ENCODE measurements around the gene SCN8A.
"Not testable (repeated sequence)": the region's sequence is repeated elsewhere in the genome, so short reads cannot be mapped to it uniquely, and the experiment has no call there.

Gene SCN8A

DNA sequence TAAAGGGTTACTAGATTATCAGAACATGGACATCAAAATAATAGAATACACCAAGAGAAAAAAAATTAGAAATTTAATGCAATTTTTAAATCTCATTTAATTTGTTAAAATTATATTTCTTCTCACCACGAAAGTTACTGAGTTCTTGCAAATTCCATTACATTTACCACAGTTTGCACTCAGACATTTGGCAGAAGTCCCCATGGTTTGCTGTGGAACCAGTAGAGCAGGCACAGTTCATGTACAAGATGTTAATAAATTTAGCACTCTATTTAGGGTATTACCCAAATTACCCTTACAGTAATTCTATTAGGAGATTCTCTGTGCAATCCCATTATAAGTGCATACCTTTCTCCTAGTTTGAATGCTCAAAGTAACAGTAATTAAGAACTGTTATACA lies 9.7 kb downstream of the SCN8A start:
- no peak for DNase-seq
- Mint-ChIP-seq H3K27me3 (peaks cover 31% of the 10 kb centered on the region), H3K4me3 (no peak overlapping the region), H3K4me1 (ENCODE audit: low read depth) (no peaks in the 10 kb centered on the region), H3K27ac (no peak overlapping the region), H3K9me3 (no peaks in the 10 kb centered on the region), H3K36me3 (ENCODE audit: low read depth) (no peaks in the 10 kb centered on the region)

DNA sequence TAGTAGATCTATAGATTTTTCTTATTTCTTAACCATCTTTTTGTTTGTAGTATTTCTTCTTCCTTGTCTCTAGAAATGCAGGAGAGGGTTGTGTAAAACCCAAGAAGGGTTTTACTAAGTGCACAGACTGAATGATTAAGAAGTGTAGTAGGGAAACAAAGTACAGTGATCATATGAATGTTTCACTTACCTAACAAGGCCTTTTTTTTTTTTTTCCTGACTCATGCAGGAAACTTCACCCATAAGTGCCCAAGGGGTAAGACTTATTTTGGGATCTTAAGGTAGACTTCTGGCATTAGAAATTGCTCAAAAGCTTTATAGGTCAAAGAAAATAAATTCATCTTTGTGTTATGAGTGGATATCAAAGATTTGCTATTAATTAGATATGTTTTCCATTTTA lies 10.2 kb downstream of the SCN8A start:
- H3K27ac Mint-ChIP-seq: no peak overlapping the region
- no peaks in the 10 kb centered on the region for H3K4me1 Mint-ChIP-seq (ENCODE audit: low read depth)
- DNase-seq: no peak
- no peaks in the 10 kb centered on the region for H3K36me3 Mint-ChIP-seq (ENCODE audit: low read depth)
- H3K27me3 Mint-ChIP-seq: peaks cover 29% of the 10 kb centered on the region
- H3K9me3 Mint-ChIP-seq: no peaks in the 10 kb centered on the region
- H3K4me3 Mint-ChIP-seq: no peak overlapping the region

DNA sequence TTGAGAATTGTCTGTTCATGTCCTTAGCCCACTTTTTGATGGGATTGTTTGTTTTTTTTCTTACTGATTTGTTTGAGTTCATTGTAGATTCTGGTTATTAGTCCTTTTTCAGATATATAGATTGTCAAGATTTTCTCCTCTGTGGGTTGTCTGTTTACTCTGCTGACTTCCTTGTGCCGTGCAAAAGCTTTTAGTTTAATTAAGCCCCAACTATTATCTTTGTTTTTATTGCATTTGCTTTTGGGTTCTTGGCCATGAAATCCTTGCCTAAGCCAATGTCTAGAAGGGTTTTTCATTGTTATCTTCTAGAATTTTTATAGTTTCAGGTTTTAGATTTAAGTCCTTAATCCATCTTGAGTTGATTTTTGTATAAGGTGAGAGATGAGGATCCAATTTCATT lies 14.9 kb downstream of the SCN8A start:
- Mint-ChIP-seq H3K4me1 (ENCODE audit: low read depth) (peaks cover 13% of the 10 kb centered on the region), H3K27me3 (peaks cover 15% of the 10 kb centered on the region)
- H3K27ac Mint-ChIP-seq; H3K9me3 Mint-ChIP-seq; H3K36me3 Mint-ChIP-seq (ENCODE audit: low read depth); DNase-seq; H3K4me3 Mint-ChIP-seq: not testable (repeated sequence)

DNA sequence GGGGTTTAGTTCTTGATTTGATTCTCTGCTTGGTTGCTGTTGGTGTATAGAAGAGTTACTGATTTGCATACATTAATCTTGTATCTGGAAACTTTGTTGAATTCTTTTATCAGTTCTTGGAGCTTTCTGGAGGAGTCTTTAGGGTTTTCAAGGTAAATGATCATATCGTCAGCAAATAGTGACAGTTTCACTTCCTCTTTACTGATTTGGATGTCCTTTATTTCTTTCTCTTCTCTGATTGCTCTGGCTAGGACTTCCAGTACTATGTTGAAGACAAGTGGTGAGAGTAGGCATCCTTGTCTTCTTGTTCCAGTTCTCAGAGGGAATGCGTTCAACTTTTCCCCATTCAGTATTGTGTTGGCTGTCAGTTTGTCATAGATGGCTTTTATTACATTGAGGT lies 16.2 kb downstream of the SCN8A start:
- not testable (repeated sequence) for H3K36me3 Mint-ChIP-seq (ENCODE audit: low read depth); H3K27ac Mint-ChIP-seq; H3K9me3 Mint-ChIP-seq; H3K4me3 Mint-ChIP-seq; DNase-seq
- peaks cover 13% of the 10 kb centered on the region for H3K27me3 Mint-ChIP-seq
- H3K4me1 Mint-ChIP-seq (ENCODE audit: low read depth): peaks cover 13% of the 10 kb centered on the region

DNA sequence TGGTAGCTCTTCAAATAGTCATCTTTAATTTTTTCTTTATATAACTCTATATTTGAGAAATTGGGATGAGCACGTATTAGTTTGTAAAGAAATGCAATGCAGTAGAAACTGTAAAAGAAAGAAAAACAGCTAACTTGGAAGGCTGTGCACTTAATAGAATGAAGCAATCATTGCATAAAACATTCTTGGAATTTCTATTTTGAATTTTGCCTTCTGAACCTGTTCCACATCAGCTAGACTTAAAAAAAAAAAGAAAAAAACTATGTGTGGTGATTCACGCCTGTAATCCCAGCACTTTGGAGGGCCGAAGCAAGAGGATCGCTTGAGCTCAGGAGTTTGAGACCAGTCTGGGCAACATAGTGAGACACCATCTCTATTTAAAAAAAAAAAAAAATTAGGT lies 29.4 kb downstream of the SCN8A start:
- Mint-ChIP-seq H3K4me3 (no peak overlapping the region), H3K9me3 (peaks cover 2% of the 10 kb centered on the region), H3K27me3 (peaks cover 15% of the 10 kb centered on the region), H3K36me3 (ENCODE audit: low read depth) (no peaks in the 10 kb centered on the region), H3K27ac (no peak overlapping the region), H3K4me1 (ENCODE audit: low read depth) (no peaks in the 10 kb centered on the region)
- DNase-seq: no peak

DNA sequence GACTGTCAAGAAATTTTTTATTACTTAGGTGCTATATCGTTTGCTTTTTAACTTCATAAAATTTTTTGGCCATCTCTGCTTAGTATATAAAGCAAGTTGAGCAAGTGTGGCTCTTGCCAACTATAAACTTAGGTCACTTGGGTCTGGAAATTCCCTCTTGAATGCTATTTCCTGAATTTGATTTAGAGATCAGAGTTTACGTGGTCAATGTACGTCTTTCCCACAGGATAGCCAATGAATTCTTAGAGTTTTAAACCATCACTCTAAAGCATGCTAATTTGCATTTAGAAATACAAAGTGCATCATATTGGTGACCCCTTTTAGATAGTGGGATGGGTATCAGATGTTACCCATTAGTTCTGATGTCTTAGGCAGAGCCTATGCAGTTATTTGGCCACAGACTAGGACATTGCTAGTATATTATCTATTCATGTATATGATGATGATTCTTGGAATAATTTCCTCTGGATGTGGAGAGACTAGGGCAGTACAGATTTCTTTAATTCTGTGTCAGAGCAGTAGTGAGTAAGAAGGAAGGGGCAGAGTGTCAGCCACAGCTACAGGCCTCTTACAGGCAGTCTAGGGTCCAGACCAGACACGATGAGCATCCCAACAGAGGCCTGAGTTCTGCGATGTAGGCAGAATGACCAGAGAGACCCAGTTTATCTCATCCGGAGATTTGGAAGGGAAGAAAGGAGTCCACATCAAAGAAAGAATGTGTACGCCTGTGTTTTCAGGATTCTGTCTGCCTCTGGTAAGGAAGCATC lies 30.3 kb downstream of the SCN8A start:
- Mint-ChIP-seq H3K27me3 (peaks cover 22% of the 10 kb centered on the region), H3K4me3 (no peak overlapping the region), H3K4me1 (ENCODE audit: low read depth) (no peaks in the 10 kb centered on the region), H3K9me3 (peaks cover 2% of the 10 kb centered on the region), H3K36me3 (ENCODE audit: low read depth) (no peaks in the 10 kb centered on the region), H3K27ac (no peak overlapping the region)
- no peak for DNase-seq

- Mint-ChIP-seq H3K4me1 (ENCODE audit: low read depth) (no peaks in the 10 kb centered on the region), H3K27ac (no peak overlapping the region), H3K27me3 (peaks cover 17% of the 10 kb centered on the region), H3K9me3 (no peaks in the 10 kb centered on the region), H3K36me3 (ENCODE audit: low read depth) (no peaks in the 10 kb centered on the region), H3K4me3 (no peak overlapping the region)
- no peak for DNase-seq
These were observed 31.5 kb downstream of the SCN8A start for GRCh38 chr12:51622564-51622963.

DNA sequence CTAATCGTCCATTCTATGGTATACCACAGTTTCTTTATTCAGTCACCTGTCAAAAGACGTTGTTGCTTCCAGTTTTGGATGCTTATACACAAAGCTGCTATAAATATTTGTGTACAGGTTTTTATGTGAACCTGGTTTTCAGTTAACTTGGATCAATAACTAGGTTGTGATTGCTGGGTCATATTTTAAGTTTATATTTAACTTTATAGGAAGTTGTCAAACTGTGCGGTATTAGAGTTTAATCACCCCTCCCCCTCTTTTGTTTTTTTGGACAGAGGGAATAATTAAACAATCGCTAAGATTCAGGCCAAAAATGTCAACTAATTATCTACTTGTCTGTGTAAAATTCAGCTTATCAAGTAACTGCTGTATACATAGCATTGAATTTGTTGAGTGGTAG lies 34.3 kb downstream of the SCN8A start:
- Mint-ChIP-seq H3K36me3 (ENCODE audit: low read depth) (no peaks in the 10 kb centered on the region), H3K9me3 (no peaks in the 10 kb centered on the region), H3K27ac (no peak overlapping the region), H3K27me3 (peaks cover 18% of the 10 kb centered on the region), H3K4me1 (ENCODE audit: low read depth) (no peaks in the 10 kb centered on the region), H3K4me3 (no peak overlapping the region)
- no peak for DNase-seq

- H3K4me3 Mint-ChIP-seq: no peak overlapping the region
- no peaks in the 10 kb centered on the region for H3K9me3 Mint-ChIP-seq
- no peaks in the 10 kb centered on the region for H3K4me1 Mint-ChIP-seq (ENCODE audit: low read depth)
- no peak overlapping the region for H3K27ac Mint-ChIP-seq
- no peak for DNase-seq
- no peaks in the 10 kb centered on the region for H3K36me3 Mint-ChIP-seq (ENCODE audit: low read depth)
- H3K27me3 Mint-ChIP-seq: peaks cover 18% of the 10 kb centered on the region
These were observed 35.1 kb downstream of the SCN8A start for GRCh38 chr12:51626115-51626514.

DNA sequence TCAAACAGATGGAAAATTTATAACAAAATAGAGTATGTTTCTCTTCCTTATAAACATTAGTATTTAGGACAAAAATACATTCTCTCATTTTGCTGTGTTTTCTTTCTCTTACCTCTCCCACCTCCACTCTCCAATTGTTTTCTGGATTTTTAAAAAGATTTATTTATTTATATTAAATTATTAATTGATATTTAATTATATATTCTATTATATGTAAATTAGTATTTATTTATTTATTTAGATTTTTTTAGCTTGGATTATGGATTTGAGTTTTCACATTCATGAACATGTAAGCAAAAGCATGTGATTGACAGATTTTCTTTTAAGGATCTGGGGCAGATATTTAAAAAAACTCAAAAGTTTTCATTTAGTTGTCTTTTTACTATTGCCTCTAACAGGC lies 35.6 kb downstream of the SCN8A start:
- Mint-ChIP-seq H3K27ac (no peak overlapping the region), H3K27me3 (peaks cover 18% of the 10 kb centered on the region), H3K36me3 (ENCODE audit: low read depth) (no peaks in the 10 kb centered on the region), H3K9me3 (no peaks in the 10 kb centered on the region), H3K4me3 (no peak overlapping the region), H3K4me1 (ENCODE audit: low read depth) (no peaks in the 10 kb centered on the region)
- DNase-seq: no peak

DNA sequence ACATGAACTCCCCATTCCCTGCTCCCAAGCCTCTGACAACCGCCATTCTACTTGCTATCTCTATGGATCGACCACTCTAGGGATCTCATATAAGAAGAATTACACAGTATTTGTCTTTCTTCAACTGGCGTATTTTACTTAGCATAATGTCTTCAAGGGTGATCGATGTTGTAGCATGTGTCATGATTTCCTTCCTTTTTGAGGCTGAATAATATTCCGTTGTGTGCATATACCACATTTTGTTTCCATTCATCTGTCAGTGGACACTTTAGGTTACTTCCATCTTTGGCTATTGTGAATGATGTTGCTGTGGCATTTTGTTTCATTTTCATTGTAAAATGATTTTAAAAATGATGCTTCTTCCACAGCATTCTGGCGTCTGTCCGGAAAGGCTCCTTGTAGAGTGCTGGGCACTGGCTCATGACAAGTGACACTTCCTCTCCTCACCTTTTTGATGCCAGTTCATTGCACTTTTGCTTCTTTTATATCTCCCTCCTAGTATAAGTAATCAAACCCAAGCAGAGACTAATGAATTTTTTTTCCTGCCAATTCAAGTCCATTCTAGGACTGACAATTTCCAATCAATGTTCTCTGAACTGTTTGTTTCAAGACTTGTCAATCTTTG lies 39.3 kb downstream of the SCN8A start:
- no peak overlapping the region for H3K27ac Mint-ChIP-seq
- no peaks in the 10 kb centered on the region for H3K4me1 Mint-ChIP-seq (ENCODE audit: low read depth)
- H3K4me3 Mint-ChIP-seq: no peak overlapping the region
- H3K36me3 Mint-ChIP-seq (ENCODE audit: low read depth): no peaks in the 10 kb centered on the region
- no peaks in the 10 kb centered on the region for H3K9me3 Mint-ChIP-seq
- no peak for DNase-seq
- peaks cover 19% of the 10 kb centered on the region for H3K27me3 Mint-ChIP-seq

DNA sequence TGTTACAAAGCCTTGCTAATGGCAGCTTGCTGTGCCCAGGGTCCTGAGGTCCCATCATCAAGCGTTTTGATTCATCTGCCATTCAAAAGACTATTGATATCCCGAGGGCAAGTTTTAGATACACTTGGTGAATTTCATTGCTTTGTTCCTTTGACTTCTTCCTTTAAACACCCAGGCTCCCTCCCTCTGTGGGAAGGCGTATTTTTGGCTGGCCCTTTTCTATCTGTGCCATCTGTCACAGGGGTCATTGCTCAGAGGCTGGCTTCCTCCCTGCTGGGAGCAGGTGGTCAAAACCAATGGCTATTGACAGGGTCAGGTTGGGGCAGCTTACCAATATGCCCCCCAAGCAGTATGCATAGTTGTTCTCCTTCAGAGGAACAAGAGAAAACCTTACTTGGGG lies 40.0 kb downstream of the SCN8A start:
- no peak overlapping the region for H3K4me3 Mint-ChIP-seq
- H3K27me3 Mint-ChIP-seq: peaks cover 16% of the 10 kb centered on the region
- no peaks in the 10 kb centered on the region for H3K36me3 Mint-ChIP-seq (ENCODE audit: low read depth)

DNA sequence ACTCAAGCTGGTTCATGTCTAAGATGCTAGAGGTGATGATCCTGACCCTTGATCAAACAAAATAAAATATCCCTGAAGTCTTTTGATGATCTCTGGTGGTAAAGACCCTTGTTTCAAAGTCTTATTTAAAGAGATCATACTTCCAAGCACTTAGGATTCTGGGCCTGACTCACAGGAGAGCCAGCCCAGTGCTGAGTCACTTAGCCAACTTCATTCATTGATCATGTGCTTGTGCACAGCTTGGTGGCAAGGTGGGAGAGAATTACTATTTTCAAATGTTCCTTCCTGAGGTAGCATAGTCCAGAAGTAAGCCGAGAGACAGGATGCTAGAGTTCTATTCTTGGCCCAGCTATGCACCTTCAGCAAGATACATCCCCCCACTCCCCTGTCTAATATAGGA lies 40.6 kb downstream of the SCN8A start:
- H3K36me3 Mint-ChIP-seq (ENCODE audit: low read depth): no peaks in the 10 kb centered on the region
- H3K4me3 Mint-ChIP-seq: no peak overlapping the region
- no peaks in the 10 kb centered on the region for H3K9me3 Mint-ChIP-seq
- H3K4me1 Mint-ChIP-seq (ENCODE audit: low read depth): no peaks in the 10 kb centered on the region
- no peak for DNase-seq
- H3K27ac Mint-ChIP-seq: no peak overlapping the region
- H3K27me3 Mint-ChIP-seq: peaks cover 12% of the 10 kb centered on the region

More for the DNA sequence above, 40.0 kb downstream of the SCN8A start:
- Mint-ChIP-seq H3K27ac (no peak overlapping the region), H3K9me3 (no peaks in the 10 kb centered on the region), H3K4me1 (ENCODE audit: low read depth) (no peaks in the 10 kb centered on the region)
- DNase-seq: no peak

GRCh38 chr12:51632623-51633022 lies 41.6 kb downstream of the SCN8A start:
- DNase-seq: no peak
- Mint-ChIP-seq H3K27me3 (peaks cover 12% of the 10 kb centered on the region), H3K4me1 (ENCODE audit: low read depth) (no peaks in the 10 kb centered on the region), H3K4me3 (no peak overlapping the region), H3K27ac (no peak overlapping the region), H3K9me3 (peaks cover 5% of the 10 kb centered on the region), H3K36me3 (ENCODE audit: low read depth) (no peaks in the 10 kb centered on the region)

DNA sequence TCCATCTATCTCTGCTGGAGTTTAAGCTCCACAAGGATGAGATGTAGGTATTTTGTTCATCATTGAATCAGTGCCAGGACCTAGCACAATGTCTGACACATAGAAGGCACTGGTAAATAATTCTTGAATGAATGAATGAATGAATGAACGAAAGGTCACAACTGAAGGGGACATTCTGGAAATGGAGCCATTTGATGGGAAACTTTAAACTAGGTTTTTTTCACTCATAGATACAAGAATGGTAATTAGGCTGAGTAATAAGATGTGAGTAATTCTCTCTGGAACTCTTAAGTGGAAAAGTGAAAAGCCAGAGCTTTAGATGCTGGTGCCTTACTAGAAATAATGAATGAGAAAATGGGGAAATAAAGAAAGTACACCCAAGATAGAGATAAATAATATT lies 44.3 kb downstream of the SCN8A start:
- DNase-seq: no peak
- Mint-ChIP-seq H3K36me3 (ENCODE audit: low read depth) (no peaks in the 10 kb centered on the region), H3K27ac (no peak overlapping the region), H3K4me1 (ENCODE audit: low read depth) (no peaks in the 10 kb centered on the region), H3K4me3 (no peak overlapping the region), H3K27me3 (peaks cover 7% of the 10 kb centered on the region), H3K9me3 (peaks cover 9% of the 10 kb centered on the region)
